Immature natural killer cell (primary cell): ENCODE data around the gene NRXN3. TPM values are rescaled to one million over a fixed set of nuclear protein-coding genes. Genes with fewer than 3 reads are reported as not detected.

Source experiments
- DNase-seq, 3 donors: peaks; one replicate each; pipeline ENCODE4 v3.0.0; 2022; ENCODE audit warnings: mixed read lengths in 1 of 3
- H3K27ac Mint-ChIP-seq, 6 donors: one replicate each; pipeline ENCODE4 v1.8.0; 2020; ENCODE audit warnings: mixed read lengths in 6 of 6, mild to moderate bottlenecking in 5 of 6, inconsistent platforms in 4 of 6, moderate library complexity in 3 of 6
- H3K27me3 Mint-ChIP-seq, 3 donors: one replicate each; pipeline ENCODE4 v1.8.0; 2020 to 2021; ENCODE audit warnings: low read depth in 3 of 3, mild to moderate bottlenecking in 3 of 3, mixed read lengths in 3 of 3, moderate library complexity in 3 of 3, inconsistent platforms in 1 of 3
- H3K36me3 Mint-ChIP-seq, 3 donors: one replicate each; pipeline ENCODE4 v1.8.0; 2020; ENCODE audit warnings: mixed read lengths in 3 of 3, inconsistent platforms in 2 of 3, mild to moderate bottlenecking in 2 of 3
- H3K4me1 Mint-ChIP-seq, 2 donors: one replicate each; pipeline ENCODE4 v1.8.0; 2020; ENCODE audit warnings: inconsistent platforms in 2 of 2, mild to moderate bottlenecking in 2 of 2, mixed read lengths in 2 of 2, moderate library complexity in 1 of 2
- H3K4me3 Mint-ChIP-seq, 5 donors: one replicate each; pipeline ENCODE4 v1.8.0; 2020; ENCODE audit warnings: mild to moderate bottlenecking in 5 of 5, mixed read lengths in 5 of 5, inconsistent platforms in 3 of 5, moderate library complexity in 3 of 5
- H3K9me3 Mint-ChIP-seq, 6 donors: one replicate each; pipeline ENCODE4 v1.8.0; 2020; ENCODE audit warnings: mild to moderate bottlenecking in 6 of 6, mixed read lengths in 6 of 6, inconsistent platforms in 4 of 6, moderate library complexity in 3 of 6
- polyA plus RNA-seq, 3 donors: library from polyadenylated mRNA; unstranded; fragments of 300-500 nt; fragmentation: Illumina TruSeq; gene quantifications; one replicate each; pipeline ENCODE4 v1.2.3, GENCODE V29; 2021

NRXN3 gene
- polyA plus RNA-seq, 3 donors from 2014 or later = not detected

DNA sequence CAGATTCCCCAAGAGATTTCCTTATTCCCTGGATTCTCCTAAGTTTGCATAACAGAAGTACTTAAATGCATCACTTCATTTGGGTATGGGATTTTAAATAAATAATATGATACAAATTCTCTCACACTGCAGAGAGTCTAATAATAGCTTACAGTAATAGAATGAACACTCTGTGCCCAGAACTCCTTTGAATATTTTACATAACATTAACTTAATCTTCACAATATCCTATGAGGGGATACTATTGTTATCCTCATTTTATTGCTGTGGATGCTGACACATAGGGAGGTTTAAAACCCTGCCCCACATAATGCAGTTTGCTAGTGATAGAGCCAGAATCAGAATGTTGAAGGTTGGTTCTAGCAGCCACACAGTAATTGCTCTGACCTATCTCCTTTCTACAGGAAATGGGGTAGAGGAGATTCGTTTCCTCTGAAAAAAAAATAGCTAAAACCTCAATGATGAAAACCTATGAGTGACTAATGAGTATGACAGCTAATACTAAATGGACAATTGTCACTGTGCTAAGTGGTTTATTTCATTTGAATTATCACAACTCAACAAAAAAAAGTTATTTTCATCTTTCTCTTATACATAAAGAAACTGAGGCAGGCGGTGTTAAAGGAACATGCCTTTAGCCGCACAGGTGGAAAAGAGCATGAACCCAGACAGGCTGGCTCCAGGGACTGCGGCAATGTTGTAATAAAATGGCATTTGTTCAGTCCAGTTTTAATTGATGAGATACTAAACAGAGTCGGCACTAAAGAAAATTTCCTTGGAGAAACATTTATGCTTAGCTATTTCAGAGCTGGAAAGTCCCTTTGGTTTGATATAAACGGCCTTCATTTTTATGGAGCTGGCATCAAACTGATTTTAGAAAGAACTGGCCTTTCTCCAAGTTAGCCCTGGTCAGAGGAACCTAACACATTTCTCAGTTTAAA lies 880.9 kb downstream of the NRXN3 start:
- peaks cover 0 to 4% (median 0%) of the 10 kb centered on the region in 3 donors for H3K36me3 Mint-ChIP-seq
- peaks cover 0 to 2% (median 0%) of the 10 kb centered on the region in 3 donors for H3K27me3 Mint-ChIP-seq
- no peaks in the 10 kb centered on the region for H3K4me1 Mint-ChIP-seq
- peaks cover 0 to 13% (median 5%) of the 10 kb centered on the region in 6 donors for H3K9me3 Mint-ChIP-seq
- DNase-seq = no peak
- H3K27ac Mint-ChIP-seq = no peak overlapping the region
- H3K4me3 Mint-ChIP-seq = no peak overlapping the region

DNA sequence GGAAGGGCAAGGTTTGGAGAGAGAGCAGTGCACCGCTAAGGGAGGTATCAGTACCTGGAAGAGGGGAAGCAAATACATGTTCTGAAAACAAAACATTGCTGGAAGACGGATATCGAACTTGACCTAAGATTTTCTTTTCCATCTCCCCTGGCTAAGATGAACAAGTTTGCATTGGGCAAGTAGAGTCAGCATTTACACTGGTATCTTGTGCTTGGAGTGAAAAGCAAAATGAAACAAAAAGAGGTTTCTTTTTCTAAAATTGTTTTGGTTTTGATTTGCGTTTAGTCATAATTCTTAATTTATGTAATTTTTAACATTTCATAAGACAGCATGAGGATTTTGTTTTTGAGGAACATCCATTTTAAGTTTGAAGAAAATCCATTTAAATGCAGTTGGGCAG lies 881.6 kb downstream of the NRXN3 start:
- Mint-ChIP-seq H3K9me3 (peaks cover 0 to 13% (median 5%) of the 10 kb centered on the region in 6 donors), H3K4me1 (no peaks in the 10 kb centered on the region), H3K27ac (no peak overlapping the region), H3K4me3 (no peak overlapping the region), H3K27me3 (peaks cover 0 to 2% (median 0%) of the 10 kb centered on the region in 3 donors), H3K36me3 (peaks cover 0 to 4% (median 0%) of the 10 kb centered on the region in 3 donors)
- no peak for DNase-seq

DNA sequence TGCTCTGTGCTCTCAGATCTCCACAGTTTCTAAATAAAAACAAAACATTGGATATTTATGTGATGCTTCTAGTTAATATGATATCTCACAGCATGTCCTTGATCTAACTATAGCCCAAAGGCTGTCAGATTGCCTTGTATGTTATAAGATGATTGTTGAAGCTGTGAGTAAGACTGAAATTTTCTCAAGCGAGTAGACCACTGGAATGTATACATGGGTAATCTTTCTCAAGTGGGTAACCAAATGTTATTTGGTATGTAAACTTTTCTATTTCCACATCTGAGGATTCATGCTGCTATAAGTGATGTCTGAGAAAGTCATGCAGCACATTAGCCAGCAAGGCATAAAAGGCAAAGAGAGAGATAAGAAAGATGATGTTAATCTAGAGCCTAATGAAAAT lies 886.7 kb downstream of the NRXN3 start:
- Mint-ChIP-seq H3K4me3 (no peak overlapping the region), H3K36me3 (no peaks in the 10 kb centered on the region), H3K27me3 (peaks cover 0 to 2% (median 0%) of the 10 kb centered on the region in 3 donors), H3K4me1 (no peaks in the 10 kb centered on the region), H3K9me3 (peaks cover 2 to 16% (median 7%) of the 10 kb centered on the region in 6 donors), H3K27ac (no peak overlapping the region)
- DNase-seq = no peak

DNA sequence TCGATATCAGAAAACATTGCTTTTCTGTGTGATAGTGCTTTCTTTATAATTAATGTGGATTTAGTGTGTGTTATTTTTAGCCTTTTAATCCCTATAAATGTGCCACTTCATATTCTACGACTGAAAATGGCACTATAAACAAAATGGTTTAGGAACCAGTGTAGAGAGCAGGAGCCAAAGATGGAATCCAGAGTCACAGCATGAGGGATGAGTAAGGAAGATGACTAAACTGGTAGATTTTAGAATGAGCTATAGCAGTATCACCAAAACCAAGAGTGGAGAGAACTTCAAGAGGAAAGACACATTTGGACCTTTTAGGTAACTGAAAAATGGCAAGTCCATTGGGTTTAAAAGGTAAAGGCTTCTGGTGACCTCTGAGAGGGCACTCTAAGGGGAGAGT lies 887.2 kb downstream of the NRXN3 start:
- Mint-ChIP-seq H3K36me3 (no peaks in the 10 kb centered on the region), H3K4me1 (no peaks in the 10 kb centered on the region), H3K27me3 (peaks cover 0 to 2% (median 0%) of the 10 kb centered on the region in 3 donors), H3K9me3 (peaks cover 2 to 16% (median 7%) of the 10 kb centered on the region in 6 donors), H3K4me3 (no peak overlapping the region), H3K27ac (no peak overlapping the region)
- DNase-seq = no peak

DNA sequence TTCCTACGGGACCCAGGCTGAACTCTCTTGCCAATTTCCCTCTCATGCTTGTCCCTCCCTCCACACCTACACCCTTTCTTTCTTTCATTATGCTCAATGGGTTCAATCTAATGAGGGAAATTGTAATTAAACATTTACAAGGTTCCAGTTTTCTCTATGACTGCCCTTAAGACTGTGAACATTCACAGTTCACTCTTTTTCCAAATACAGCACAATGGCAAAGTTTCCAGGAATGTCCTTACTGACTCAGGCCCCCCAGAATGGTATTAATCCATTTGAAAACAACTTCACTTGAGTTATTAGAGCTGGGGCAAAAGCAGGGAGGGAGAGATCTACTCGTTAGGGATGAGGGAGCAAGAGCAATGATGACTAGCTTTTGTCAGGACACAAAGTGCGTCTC lies 892.1 kb downstream of the NRXN3 start:
- H3K27ac Mint-ChIP-seq = no peak overlapping the region
- no peaks in the 10 kb centered on the region for H3K36me3 Mint-ChIP-seq
- H3K4me3 Mint-ChIP-seq = no peak overlapping the region
- no peak for DNase-seq
- peaks cover 3 to 15% (median 8%) of the 10 kb centered on the region in 6 donors for H3K9me3 Mint-ChIP-seq
- H3K4me1 Mint-ChIP-seq = no peaks in the 10 kb centered on the region
- peaks cover 0 to 5% (median 0%) of the 10 kb centered on the region in 3 donors for H3K27me3 Mint-ChIP-seq

DNA sequence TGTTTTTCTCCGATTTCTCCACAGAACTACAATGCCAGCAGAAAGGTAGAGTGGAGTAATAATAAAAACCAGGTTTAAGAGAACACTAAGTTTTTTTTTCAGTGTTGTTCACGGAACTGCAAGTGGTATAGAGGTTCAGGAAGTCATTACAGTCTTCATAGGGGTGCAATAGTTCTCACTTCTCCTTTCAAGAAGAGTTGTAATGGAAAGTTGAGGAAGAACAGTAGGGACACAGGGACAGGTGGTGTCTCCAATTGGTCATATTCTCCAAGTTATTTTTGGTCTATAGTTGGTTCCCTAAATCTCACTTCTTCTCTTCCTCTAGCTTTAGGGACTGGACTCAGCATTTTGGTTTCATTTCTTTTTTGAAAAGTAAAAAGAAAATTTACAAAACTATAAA lies 894.0 kb downstream of the NRXN3 start:
- Mint-ChIP-seq H3K4me1 (no peaks in the 10 kb centered on the region), H3K9me3 (peaks cover 0 to 24% (median 8%) of the 10 kb centered on the region in 6 donors), H3K27ac (no peak overlapping the region), H3K27me3 (peaks cover 0 to 5% (median 0%) of the 10 kb centered on the region in 3 donors), H3K4me3 (no peak overlapping the region), H3K36me3 (no peaks in the 10 kb centered on the region)
- no peak for DNase-seq

DNA sequence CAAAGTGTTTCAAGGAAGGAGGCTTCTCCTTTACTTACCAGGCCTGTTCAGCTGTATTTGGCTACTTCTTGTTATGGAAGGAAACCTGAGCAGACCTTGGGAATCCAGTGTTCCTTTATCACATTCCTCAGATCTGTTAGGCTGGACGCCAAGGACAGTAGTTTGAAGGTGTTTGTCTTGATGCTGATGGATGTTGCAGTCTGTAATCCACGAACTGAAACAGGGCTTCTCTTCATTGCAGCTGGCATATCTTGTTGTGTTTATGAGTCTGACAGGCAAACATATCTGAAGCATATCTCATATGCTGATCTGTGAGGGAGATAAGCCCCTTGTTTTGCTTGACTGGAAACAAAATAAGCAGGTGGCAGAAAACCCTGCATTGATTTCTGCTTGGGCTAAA lies 904.3 kb downstream of the NRXN3 start:
- Mint-ChIP-seq H3K4me1 (no peaks in the 10 kb centered on the region), H3K36me3 (no peaks in the 10 kb centered on the region), H3K4me3 (no peak overlapping the region), H3K27me3 (no peaks in the 10 kb centered on the region), H3K9me3 (peaks cover 0 to 8% (median 4%) of the 10 kb centered on the region in 6 donors), H3K27ac (no peak overlapping the region)
- DNase-seq = no peak

DNA sequence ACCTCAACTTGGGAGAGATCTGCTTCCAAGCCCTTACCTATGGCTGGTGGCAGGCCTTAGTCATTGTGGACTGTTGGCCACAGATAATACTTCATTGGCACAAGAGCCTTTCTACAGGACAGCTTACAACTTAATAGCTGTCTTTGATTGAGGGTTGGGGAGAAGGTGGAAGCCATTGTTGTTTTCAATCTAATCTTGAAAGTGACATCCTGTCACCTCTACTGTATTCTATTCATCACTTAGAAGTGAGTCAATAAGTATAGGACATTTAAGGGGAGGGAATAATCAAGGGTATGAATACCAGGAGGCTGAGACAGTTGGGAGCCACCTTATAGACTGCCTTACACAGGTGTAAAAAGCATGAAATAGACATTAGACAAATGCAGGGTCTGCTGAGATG lies 906.3 kb downstream of the NRXN3 start:
- Mint-ChIP-seq H3K27me3 (no peaks in the 10 kb centered on the region), H3K36me3 (no peaks in the 10 kb centered on the region)
- no peak for DNase-seq

DNA sequence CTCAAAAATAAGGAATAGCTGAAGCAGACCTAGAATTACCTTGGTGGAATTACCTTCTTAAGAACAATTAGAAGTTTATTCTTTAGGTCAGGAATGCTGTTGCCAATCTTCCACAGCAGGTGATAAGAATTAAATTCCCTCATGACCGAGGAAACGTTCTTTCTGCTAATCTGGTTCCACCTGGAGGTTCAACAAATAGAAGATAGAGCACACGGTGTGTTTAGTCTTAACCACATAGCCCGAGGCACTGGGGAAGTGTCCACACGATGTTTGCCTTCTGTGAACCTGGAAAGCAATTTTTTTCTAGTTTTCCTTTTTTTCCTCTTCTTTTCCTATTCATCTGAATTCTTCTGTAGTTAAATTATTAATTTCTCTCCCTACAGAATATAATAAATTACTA lies 906.9 kb downstream of the NRXN3 start:
- Mint-ChIP-seq H3K4me1 (no peaks in the 10 kb centered on the region), H3K4me3 (no peak overlapping the region), H3K9me3 (peaks cover 0 to 20% (median 3%) of the 10 kb centered on the region in 6 donors), H3K36me3 (no peaks in the 10 kb centered on the region), H3K27ac (no peak overlapping the region), H3K27me3 (no peaks in the 10 kb centered on the region)
- DNase-seq = no peak

More for the DNA sequence above, 906.3 kb downstream of the NRXN3 start:
- Mint-ChIP-seq H3K9me3 (peaks cover 0 to 20% (median 4%) of the 10 kb centered on the region in 6 donors), H3K27ac (no peak overlapping the region), H3K4me1 (no peaks in the 10 kb centered on the region), H3K4me3 (no peak overlapping the region)

DNA sequence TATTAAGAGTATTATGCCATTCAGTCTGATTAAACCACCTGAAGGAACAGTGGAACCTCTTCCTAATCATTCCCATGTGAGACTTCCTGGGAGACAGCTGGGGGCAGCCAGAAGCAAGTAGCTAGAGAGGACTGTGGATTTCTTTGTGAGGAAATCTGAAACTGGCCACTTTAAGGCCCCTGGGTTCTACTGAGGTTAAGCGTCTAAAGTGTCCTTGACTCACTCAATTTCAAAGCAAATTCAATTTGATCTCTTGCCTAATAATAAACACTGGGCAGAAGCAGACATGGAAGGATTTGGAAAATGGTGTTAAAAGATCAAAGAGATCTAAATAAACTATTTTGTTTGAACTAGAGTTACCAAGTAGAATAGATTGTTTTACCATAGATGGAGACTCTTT lies 909.9 kb downstream of the NRXN3 start:
- no peak for DNase-seq
- Mint-ChIP-seq H3K9me3 (peaks cover 0 to 20% (median 3%) of the 10 kb centered on the region in 6 donors), H3K36me3 (no peaks in the 10 kb centered on the region), H3K27ac (no peak overlapping the region), H3K4me3 (no peak overlapping the region), H3K4me1 (no peaks in the 10 kb centered on the region), H3K27me3 (no peaks in the 10 kb centered on the region)

DNA sequence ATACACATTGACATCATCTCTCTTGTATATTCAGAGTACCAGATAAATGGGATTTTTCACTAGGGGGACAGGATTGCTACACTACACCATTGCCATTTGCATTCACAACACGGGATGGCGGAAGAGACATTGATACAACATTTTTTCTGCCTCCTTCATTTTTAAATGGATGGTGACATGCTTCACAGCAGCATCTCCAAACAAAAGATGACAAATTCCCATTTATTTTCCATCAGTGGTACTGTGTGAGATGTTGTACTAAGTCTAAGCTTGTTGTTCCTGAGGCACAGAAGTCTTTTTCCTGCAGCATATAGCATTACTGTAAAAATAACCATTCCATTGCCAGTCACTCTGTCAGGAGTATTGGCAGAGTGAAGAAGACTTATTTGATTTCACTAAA lies 912.7 kb downstream of the NRXN3 start:
- DNase-seq = no peak
- Mint-ChIP-seq H3K36me3 (no peaks in the 10 kb centered on the region), H3K9me3 (peaks cover 0 to 27% (median 4%) of the 10 kb centered on the region in 6 donors), H3K4me3 (no peak overlapping the region), H3K27me3 (no peaks in the 10 kb centered on the region), H3K27ac (no peak overlapping the region), H3K4me1 (no peaks in the 10 kb centered on the region)

DNA sequence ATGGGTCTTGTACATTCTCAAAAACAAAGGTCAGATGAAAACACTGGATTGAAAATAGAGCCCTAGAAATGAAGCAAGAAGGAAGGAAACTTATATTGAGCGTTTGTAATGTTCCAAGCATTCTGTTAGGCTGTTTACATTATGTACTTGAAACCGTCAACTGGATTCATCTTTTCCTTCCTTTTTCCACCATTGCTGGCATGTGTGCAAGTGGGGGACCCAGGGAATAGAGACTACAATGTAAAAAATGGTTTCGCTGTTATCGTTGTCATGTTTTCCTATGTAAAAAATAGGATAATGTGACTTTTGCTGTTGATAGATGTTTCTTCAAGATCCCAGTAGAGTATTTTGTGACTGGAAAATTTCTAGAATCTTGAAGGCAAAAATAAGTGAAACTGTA lies 913.2 kb downstream of the NRXN3 start:
- Mint-ChIP-seq H3K27me3 (no peaks in the 10 kb centered on the region), H3K27ac (no peak overlapping the region), H3K4me1 (no peaks in the 10 kb centered on the region), H3K4me3 (no peak overlapping the region), H3K9me3 (peaks cover 0 to 27% (median 4%) of the 10 kb centered on the region in 6 donors), H3K36me3 (no peaks in the 10 kb centered on the region)
- DNase-seq = no peak

DNA sequence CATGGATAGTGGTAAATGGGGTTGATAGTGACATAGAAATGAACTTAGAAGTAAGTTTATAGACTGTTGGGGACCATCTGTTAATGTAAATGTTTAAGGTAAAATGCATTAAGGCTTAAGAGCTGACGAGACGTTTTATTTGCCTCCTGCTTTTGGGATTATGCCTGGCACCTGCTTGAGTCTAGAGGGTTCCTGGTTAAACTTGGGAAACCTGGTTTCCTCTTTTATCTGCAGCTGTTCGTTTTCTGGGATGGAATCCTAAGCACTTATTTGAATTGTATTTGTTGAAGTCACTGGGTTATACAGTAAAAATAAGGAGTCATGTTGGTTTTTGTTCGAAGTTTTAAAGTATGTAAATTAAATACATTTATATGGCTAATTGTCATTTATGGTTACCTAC lies 914.7 kb downstream of the NRXN3 start:
- no peak overlapping the region for H3K27ac Mint-ChIP-seq
- no peaks in the 10 kb centered on the region for H3K36me3 Mint-ChIP-seq
- H3K4me3 Mint-ChIP-seq = no peak overlapping the region
- no peak for DNase-seq
- H3K27me3 Mint-ChIP-seq = no peaks in the 10 kb centered on the region
- peaks cover 0 to 19% (median 4%) of the 10 kb centered on the region in 6 donors for H3K9me3 Mint-ChIP-seq
- H3K4me1 Mint-ChIP-seq = no peaks in the 10 kb centered on the region

DNA sequence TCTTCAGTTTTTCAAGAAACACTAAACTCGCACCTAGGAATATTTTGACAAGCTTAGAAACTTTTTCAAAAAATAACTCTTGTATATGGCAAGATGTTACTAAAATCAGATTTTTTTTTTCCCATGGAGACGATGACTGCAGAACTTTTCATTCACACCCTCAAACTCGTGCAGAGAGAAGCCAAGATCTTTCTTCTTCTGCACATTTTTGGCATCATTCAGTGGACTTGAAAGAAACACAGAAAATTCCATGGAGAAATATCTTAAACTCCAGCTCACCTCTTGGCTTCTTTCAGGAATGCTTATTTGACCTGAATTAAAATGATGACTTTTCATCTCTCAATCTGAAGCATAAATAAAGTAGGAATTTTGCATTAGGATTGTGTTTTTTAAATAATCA lies 919.4 kb downstream of the NRXN3 start:
- Mint-ChIP-seq H3K27ac (no peak overlapping the region), H3K9me3 (peaks cover 0 to 13% (median 3%) of the 10 kb centered on the region in 6 donors)
- DNase-seq = no peak

More for the DNA sequence above, 919.4 kb downstream of the NRXN3 start:
- Mint-ChIP-seq H3K4me1 (no peaks in the 10 kb centered on the region), H3K36me3 (no peaks in the 10 kb centered on the region), H3K27me3 (no peaks in the 10 kb centered on the region), H3K4me3 (no peak overlapping the region)
